NCI-H146 treated with DMSO at 0.1 percent for 48 hours (cell line): ENCODE data around the gene PMF1.
"Not testable (repeated sequence)": the region's sequence is repeated elsewhere in the genome, so short reads cannot be mapped to it uniquely, and the experiment has no call there.

ENCODE experiments used
- DNase-seq: peaks from one replicate; lab custom pipeline; 2025; ENCODE audit not compliant: unreplicated experiment; lab: John Stamatoyannopoulos, UW

Gene PMF1

GRCh38 chr1:156195853-156196252 lies 17.0 kb upstream of the PMF1 start:
- DNase-seq, result no peak

DNA sequence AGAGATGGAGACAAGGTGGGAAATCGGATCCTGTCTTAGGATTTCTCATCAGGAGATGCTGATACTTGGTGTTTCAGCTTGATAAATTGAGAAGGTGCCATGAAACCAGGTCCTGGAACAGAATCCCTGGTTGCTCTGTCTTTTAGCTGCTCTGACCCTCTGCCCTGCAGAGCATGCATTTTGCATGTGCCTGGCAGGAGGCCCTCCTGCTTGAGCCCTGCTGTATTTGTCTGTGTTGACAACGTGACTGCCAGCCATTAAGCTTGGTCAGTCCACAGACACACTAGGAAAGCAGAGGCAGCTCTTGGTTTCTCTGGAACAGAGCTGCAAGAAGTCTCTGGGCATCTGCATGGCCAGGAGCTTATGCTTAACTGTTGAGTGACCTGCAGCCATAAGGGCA lies 16.4 kb upstream of the PMF1 start:
- no peak for DNase-seq

DNA sequence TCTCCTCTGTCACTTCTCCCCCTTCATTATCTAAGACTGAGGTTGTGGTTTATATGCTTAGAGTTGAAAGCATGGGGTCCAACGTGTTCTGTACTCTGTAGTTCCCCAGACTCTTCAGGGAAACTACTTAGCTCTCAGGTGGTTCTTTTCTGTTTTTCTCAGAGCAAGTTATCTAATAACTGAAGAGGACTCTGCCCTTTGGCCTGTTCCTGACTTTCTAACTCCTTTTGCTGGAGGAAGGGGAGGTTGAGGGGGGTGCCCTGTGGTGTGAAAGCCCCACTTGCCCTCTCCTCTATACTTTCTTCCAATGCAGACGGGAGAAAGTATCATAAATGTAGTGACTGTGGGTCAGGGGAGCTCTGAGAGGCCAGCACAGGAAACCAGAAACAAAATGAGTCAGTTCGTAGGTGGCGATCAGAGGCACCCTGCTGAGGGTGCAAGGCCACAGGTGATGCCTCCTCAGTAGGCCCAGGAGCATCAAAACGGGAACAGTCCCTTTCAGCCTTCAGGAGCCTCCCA lies 13.9 kb upstream of the PMF1 start:
- no peak for DNase-seq

- DNase-seq, result no peak
Observed at GRCh38 chr1:156200044-156200443, 12.8 kb upstream of the PMF1 start.

DNA sequence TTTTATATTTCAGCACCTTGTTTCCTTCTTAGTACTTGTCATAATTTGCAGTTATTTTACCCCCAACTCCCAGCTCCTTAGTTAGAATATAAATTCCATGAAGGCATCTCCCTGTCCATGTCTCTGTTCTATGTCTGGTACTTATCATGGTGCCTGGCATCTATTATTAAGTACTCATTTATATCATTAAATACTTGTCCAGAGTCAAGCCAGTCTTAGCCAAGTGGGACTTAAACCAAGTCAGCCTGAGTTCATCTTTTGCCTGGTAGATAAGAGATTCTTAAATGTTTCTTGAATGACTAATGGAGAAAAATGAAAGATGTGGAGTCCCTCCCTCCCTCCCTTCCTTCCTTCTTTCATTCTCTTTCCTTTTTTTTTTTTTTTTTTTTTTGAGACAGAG lies 9.5 kb upstream of the PMF1 start:
- no peak for DNase-seq

- no peak for DNase-seq
Observed at GRCh38 chr1:156204686-156205085, 8.1 kb upstream of the PMF1 start.

DNA sequence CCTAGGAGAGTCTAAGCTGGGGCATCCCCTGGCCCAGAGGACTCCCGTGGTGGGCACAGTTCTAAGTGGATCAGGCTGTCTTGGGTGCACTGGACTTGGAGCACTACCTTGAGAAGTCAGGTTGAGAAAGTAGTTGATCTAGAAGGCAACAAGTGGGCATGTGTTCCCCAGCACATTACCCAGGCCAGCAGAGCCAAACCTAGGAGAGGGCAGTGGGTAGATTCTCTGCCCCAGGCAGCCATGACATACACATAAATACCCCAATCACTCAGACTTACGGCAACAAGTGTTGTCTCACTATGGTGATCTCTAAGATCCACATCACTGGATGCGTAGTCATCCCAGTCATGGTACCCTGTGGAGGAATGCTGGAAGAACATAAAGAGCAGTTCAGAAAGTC lies 1.6 kb upstream of the PMF1 start:
- no peak for DNase-seq

DNA sequence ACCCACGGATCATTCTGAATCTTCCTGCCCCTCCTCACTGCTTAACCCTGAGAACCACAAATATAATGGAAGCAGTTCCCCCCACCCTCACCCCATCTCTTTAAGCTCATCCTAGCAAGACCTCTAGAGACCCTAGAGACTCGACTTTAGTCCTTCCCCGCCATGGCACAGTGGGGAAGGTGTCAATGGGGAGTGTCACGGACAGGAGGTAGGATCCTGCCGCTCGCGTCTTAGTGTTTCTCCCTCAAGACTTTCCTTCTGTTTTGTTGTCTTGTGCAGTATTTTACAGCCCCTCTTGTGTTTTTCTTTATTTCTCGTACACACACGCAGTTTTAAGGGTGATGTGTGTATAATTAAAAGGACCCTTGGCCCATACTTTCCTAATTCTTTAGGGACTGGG lies 677 bp upstream of the PMF1 start:
- no peak for DNase-seq

- no peak for DNase-seq
Observed at GRCh38 chr1:156213644-156213966, 798 bp downstream of the PMF1 start.

- no peak for DNase-seq
Observed at GRCh38 chr1:156214024-156214748, 1.4 kb downstream of the PMF1 start.

DNA sequence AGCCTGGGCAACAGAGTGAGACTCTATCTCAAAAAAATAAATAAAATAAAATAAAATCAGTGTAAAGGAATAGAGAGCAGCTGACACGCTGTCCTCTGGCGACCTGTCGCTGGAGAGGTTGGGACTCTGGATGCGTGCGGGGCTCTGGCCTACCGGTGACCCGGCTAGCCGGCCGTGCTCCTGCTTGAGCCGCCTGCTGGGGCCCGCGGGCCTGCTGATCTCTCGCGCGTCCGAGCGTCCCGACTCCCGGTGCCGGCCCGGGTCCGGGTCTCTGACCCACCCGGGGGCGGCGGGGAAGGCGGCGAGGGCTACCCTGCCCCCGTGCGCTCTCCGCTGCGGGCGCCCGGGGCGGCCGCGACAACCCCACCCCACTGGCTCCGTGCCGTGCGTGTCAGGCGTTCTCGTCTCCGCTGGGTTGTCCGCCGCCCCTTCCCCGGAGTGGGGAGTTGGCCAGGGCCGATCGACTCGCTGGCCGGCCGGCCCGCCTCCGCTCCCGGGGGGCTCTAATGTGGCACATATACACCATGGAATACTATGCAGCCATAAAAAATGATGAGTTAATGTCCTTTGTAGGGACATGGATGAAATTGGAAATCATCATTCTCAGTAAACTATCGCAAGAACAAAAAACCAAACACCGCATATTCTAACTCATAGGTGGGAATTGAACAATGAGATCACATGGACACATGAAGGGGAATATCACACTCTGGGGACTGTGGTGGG lies 3.7 kb downstream of the PMF1 start:
- DNase-seq, result not testable (repeated sequence)

DNA sequence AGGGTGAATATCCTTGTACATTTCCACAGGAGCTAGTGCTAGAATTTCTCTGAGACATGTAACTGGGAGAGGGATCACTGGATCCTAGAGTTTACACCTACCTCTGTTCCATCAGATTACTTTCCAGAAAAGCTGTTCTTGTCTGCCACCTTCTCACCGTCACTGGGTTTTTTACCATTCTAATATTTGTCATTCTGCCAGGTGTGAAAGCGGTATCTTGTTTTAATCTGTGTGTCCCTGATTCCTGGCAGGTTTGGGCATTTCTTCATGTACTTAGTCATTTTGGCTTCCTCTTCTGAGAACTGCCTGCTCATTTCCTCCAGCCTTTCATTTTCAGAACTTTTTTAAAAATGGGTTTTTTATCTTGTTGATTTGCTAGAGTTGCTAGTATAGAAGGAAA lies 5.1 kb downstream of the PMF1 start:
- DNase-seq, result no peak

DNA sequence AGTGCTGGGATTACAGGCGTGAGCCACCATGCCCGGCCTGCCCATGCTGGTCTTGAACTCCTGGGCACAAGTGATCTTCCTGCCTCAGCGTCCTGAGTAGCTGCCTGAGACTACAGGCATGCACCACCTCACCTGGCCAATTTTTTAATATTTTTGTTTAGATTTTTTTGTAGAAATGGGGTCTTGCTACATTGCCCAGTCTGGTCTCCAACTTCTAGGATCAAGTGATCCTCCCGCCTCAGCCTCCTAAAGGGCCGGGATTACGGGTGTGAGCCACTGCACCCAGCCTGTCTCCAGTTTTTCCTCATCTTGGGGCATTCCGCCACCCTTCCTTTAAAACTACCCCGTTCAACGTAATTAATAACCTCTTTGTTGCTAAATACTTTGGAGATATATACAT lies 7.4 kb downstream of the PMF1 start:
- no peak for DNase-seq

DNA sequence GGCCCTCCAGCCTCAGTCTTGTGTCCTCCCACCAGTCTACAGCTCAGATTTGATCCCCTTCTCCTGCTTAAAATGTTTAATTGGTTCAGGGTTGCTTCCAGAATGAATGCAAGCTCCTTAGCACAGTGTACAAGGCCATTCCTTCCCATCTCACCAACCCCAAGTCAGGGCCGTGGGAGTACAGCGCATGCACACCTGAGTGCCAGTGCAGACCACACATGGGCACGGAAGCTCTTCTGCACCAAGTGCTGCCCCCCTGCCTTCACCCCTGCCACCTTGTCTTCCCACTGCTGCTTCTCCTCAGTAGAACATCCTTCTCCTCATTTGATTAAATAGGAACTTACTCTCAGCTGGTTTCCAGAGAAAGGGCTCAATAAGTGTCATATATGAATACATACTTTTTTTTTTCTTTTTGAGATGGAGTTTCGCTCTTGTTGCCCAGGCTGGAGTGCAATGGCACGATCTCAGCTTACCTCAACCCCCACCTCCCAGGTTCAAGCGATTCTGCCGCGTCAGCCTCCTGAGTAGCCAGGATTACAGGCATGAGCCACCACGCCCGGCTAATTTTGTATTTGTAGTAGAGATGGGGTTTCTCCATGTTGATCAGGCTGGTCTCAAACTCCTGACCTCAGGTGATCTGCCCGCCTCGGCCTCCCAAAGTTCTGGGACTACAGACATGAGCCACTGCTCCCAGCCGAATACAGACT lies 9.3 kb downstream of the PMF1 start:
- DNase-seq, result no peak

DNA sequence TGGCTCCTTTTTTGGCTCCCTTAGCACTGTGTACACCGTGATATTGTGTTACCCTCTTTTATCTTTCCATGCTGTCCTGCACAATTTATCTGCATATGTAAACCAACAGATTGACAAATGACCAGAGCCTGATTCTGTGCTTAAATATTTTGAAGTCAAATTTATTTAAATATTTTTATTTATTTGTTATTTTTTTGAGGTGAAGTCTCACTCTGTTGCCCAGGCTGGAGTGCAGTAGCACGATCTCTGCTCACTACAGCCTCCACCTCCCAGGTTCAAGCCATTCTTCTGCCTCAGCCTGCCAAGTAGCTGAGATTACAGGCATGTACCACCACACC lies 12.8 kb downstream of the PMF1 start:
- no peak for DNase-seq

DNA sequence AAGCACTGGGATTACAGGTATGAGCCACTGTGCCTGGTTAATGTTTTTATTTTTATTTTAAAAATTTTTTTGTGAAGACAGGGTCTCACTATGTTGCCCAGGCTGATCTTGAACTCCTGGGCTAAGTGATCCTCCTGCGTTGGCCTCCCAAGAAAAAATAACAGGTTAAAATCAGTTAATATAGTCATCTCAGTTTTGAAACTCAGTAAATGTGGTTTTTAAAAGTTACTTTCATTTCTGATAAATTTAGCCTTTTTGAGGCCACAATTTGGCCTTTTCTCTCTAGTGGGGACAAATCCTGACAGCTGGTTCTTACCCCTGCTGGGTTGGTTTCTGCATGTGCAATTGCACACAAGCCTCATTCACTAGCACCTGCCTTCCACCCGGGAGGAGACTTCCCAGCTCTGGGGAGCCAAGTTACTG lies 13.3 kb downstream of the PMF1 start:
- DNase-seq, result no peak

GRCh38 chr1:156226782-156227181 lies 14.0 kb downstream of the PMF1 start:
- DNase-seq, result no peak

DNA sequence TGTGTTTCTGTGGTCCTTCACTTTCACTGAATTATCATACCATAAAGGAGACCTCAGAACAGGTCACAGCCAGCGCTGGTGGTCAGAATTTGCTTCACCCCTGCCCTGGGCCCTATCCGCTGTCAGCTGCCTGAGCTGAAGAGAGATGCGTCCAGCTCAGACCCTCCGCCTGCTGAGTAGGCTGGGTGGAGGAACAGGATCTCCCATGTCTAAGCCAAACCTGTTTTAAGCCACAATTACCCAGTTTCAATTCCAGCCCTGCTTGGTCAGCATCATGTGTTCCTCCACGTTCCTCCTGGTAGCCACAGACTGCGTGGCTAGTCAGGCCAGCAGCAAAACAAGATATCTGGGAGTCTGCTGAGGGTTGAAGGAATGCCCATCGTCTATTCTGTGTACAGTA lies 15.7 kb downstream of the PMF1 start:
- no peak for DNase-seq

DNA sequence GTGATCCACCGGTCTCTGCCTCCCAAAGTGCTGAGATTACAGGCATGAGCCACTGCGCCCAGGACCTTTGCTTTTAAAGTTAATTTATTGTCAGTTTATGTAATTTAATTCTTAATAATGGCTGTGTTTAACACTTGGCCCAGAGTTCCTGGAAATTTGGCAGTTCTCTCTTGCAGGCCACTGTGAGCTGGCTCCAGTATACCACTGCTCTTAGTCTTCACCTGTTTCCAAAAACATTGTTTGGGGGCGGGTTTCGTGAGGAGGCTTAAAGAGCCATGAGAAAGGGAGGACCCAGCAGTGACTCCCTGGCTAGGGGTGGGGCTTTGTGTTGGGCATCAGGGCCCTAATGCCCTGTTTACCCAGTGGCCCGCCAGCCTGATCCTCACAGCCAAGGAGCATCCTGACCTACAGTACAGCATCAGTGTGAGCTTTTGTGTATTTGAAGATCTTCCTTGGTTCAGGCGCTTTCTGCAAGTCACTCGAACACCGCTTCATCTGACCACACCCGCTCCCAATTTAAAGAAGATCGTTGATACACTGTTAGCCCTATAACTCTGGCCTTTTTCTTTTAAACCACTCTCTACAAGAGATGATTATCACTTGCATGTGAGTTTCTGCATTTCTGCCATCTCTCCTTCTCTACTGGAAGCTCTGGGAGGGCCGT lies 17.1 kb downstream of the PMF1 start:
- no peak for DNase-seq

DNA sequence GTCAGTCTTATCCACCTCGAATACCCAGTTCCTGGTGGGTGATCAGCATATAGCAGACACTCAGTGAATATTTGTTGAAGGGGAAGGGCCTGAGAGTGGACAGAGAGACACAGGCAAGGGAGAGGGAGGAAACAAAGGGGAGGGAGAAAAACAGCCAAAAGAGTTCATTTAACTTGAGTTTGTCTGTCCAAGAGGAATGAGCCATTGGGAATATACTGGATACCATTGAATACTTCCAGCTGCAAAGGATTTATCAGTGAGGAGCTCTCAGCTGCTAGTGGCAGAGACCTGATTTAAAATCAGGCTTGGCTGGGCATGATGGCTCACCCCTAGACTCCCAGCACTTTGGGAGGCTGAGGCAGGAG lies 17.6 kb downstream of the PMF1 start:
- no peak for DNase-seq

DNA sequence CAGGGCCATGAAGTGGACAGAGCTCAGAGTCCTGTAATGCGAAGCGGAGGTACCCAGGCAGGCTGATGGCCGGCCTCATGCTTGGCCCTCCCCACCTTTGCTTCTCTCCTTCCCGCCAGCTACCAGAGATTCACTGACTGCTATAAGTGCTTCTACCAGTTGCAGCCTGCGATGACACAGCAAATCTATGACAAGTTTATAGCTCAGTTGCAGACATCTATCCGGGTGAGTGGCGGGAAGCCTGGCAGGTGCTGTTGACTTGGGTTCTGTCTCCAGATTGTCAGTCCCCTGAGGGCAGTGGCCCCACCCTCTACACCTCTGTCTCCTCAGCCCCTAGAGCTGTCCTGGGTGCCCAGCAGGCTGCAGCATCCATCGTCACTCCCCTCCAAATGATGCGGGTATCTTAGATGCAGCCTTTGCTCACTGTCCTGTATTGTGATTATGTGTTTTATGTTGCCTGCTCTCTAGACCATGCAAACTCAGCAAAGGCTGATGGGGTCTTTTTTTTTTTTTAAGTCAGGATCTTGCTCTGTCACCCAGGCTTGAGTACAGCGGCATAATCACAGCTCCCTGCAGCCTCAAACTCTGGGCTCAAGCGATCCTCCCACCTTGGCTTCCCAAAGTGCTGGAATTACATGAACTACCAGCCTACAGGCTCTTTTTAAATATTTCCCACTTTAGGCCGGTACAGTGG lies 19.5 kb downstream of the PMF1 start:
- no peak for DNase-seq
